GM19463 (cell line): Measurements from ENCODE around the gene LRRC3B.
"Not testable (repeated sequence)": the region's sequence is repeated elsewhere in the genome, so short reads cannot be mapped to it uniquely, and the experiment has no call there.

ENCODE experiments used
- ATAC-seq: cut with Tn5 transposase; IDR thresholded peaks from one replicate; pipeline ENCODE4 v1.9.1; 2021; ENCODE audit warnings: mild to moderate bottlenecking, moderate library complexity; ENCODE audit not compliant: unreplicated experiment

LRRC3B gene, protein sequence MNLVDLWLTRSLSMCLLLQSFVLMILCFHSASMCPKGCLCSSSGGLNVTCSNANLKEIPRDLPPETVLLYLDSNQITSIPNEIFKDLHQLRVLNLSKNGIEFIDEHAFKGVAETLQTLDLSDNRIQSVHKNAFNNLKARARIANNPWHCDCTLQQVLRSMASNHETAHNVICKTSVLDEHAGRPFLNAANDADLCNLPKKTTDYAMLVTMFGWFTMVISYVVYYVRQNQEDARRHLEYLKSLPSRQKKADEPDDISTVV

DNA sequence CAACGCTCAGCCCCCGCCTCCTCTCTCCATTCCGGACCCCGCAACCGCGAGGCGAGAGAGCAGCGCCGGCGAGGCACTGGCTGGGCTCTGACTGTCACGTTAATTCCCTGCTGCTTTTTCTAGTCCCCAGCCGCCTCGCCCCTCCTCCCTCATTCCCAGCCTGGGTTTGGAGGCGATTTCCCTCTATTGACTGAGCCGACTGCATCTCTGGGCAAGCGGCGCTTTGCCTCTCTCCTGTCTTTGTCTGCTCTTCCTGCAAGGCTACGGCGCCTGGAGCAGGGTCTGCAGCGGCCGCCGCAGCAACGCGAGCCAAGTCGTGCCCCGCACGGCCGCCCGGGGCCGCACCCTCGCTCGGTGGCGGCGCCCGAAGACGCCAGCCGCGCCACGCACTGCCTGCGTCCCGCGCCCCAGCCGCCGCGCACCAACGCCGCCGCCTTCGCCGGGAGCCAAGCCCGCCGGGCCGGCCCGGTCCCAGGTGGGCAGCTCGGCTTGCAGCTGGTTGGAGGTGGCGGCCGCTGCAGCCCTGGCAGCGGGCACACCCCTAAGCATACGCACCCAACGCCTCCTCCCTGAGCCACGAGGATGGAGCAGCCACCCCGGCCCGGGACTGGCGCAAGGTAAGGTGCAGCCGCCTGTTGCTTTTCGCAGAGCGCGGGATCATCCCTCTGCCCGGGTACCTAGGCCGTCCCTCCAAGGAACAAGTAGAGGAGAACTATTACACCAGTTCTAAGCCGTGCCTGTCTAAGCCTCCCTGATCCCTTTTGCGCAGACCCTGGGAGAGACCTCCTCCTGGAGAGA, at the start of gene LRRC3B:
LRRC3B (plus strand) TSS at position 152 of the 798 bp plus-strand sequence. CDS start 86,901 bp downstream, outside the sequence.
- no peak for ATAC-seq

DNA sequence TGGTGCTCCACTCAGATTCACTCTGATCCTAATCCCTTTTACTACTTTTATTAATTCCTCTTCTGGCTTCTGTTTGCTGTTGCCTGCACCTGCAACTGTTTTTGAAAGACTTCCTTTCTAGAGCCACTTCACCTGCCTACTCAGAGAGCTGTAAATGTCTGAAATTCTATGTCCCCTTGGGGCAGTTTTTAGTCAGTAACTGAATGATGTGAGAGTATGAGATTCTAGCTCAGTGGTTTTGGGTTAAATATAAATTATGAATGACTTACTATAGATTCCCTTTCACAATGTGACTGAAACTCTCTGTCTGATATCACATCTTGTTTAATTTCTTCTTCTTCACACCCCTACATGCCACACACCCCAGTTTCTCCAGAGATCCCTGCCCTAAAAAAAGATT, 47.8 kb upstream of the LRRC3B start:
- no peak for ATAC-seq

DNA sequence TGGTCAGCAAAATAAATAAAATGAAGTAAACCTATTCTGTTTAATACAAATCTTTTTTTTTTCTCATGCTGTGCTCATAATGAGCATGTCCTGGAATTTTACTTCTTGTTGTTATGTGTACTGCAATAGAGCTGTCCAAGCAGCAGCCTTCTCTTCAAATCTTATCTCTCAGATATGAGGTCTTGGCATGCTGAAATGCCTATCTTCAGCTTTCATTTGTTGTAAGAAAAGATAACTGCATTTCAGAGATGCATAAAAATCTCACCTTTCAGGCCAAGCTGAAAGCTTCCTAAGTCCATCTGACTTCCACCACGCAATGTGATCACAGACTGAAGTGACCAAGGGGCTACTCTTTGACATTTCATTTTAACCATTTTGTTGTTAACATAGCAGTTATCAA, 43.5 kb upstream of the LRRC3B start:
- ATAC-seq: no peak

DNA sequence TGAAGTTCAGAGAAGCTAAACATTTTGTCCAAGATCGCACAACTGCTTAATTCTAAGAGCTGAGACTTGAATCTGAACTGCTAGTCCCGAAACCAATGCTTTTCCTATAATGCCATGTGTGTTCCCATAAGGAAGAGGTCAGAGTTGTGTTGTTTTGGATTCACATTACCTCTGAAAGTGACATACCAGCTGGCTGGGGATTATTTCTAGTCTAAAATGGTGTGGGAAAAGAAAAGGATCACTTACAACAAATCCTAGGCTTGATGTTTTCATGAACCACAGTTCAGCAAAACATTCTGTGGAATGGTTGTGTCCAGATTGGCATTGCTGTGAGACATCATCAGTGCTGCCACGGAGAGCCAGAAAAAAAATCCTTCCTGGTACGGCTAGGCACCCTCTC, 35.0 kb upstream of the LRRC3B start:
- no peak for ATAC-seq

DNA sequence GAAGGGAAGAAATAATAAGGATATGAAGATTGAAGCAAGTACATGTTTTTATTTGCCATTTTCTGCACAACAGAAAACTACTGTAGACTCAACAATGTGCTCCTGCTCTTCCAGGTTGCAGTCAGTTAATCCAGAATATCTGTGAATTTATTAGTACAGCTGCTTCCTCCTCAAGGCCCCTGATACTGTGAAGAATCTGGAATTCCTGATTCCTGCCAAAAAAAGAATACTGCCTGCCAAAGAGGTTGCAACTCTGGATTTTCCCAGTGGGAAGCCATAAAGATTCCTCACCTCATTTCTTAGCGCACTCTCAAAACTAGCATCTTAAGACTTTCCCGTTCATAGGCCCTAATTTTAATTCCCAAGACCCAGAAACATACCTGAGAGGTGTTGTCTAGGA, 33.6 kb upstream of the LRRC3B start:
- ATAC-seq: no peak

DNA sequence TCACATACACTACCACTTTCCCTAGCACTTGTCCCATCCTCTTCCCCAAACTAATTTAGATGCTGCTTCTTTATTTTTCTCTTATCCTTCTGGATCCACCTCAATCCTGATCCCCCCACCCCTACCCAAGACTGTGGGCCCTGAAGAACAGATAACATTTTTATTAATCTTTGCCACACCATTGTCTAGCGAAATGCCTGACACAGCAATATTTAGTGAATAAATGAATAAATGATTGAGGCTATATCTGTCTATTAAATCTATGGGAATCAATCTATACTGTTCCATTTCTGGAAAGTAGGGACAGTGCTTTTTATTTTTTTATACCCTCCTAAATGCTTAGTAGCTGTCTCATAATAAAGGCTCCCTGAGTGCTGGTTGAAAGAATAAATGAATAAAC, 32.9 kb upstream of the LRRC3B start:
- ATAC-seq: no peak

DNA sequence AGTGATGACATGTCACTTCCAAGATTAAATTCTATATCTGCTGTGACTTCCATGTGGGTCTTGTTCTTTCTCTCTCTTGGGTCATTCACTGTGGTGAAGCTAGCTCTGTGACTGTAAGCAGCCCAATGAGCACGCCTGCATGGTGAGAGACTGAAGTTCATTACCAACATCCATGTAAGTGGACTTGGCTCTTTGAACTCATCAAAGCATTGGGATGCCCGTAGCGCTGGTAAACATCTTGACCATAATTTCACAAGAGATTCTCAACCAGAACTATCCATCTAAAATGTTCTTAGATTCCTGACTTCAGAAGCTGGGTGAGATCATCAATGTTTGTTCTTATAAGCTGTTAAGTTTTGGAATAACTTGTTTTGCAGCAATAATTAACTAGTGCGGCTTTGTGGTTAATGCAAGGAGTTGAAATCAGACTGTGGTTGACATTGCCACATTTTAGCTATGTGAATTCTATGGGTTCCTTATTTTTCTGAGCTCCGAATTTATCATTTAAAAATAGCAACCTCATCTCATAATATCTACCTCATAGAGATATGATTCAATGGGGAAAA, 31.6 kb upstream of the LRRC3B start:
- ATAC-seq: no peak

DNA sequence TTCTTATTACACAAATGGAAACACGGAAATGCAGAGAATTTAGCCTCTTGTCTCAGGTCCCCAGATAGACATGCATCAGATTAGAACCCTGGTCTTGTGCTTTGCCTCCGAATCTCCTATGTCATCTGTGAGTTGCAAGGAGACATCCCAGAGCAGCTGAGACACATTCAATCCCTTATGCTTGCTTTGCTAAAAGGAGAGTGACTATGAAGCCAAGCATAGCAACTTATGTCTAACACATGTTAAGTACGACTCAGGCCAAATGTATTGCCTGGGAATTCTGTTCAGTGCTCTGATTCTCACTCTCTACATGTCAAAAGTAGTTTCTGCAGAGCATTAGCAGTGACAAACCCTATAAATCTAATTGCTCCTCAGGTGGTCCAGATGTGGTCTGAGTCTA, 30.6 kb upstream of the LRRC3B start:
- ATAC-seq: no peak

DNA sequence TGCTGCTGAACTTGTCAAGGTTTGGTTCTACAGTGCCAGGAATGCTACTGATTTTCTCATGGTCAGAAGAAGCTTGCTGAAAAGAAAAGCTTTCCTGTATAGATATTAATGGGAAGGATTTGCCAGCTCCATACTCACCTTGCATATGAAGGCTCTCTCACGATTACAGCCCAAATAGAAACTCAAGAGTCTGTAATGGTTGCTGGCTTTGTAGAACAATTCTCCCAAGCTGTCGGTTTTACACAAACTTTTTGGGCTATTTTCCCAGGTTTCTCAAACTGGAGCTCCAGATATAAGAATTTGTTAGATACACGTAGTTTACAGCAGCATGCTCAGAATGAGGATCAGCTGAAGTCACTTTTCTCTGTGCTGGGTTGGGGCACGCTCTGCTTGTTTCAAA, 30.1 kb upstream of the LRRC3B start:
- no peak for ATAC-seq

DNA sequence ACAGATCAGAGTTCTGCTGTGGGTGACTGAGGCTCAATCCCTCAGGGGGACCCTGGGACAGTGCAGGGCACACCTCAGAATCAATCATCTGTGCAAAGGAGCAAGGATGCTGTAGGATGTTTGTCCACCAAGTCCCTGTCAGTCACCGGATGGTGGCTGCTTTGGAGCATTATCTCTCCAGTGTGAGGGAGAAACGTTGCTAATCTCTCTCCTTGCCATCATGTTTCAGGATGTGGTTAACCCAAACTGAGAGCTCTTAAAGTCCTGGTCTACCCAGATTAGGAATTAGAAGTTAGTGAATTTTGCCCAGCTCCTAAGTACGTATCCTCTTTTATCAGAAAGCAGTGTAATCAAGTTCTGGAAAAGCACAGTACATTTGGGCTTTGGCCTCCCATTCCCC, 26.2 kb upstream of the LRRC3B start:
- ATAC-seq: no peak

DNA sequence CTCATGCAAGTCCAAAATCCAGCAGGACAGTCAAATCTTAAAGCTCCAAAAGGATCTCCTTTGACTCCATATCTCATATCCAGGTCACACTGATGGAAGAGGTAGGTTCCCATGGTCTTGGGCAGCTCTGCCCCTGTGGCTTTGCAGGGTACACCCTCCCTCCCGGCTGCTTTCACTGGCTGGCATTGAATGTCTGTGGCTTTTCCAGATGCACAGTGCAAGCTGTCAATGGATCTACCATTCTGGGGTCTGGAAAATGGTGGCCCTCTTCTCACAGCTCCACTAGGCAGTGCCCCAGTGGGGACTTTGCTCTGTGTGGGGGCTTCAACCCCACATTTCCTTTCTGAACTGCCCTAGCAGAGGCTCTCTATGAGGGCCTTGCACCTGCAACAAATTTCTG, 19.3 kb upstream of the LRRC3B start:
- ATAC-seq: not testable (repeated sequence)

DNA sequence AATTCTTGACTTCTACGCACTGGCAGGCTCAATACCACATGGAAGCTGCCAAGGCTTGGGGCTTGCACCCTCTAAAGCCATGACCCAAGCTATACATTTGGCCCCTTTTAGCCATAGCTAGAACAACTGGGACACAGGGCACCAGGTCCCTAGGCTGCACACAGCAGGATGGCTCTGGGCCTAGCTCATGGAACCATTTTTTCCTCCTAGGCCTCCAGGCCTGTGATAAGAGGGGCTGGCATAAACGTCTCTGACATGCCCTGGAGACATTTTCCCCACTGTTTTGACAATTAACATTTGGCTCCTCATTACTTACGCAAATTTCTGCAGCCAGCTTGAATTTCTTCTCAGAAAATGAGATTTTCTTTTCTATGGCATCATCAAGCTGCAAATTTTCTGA, 18.8 kb upstream of the LRRC3B start:
- not testable (repeated sequence) for ATAC-seq

DNA sequence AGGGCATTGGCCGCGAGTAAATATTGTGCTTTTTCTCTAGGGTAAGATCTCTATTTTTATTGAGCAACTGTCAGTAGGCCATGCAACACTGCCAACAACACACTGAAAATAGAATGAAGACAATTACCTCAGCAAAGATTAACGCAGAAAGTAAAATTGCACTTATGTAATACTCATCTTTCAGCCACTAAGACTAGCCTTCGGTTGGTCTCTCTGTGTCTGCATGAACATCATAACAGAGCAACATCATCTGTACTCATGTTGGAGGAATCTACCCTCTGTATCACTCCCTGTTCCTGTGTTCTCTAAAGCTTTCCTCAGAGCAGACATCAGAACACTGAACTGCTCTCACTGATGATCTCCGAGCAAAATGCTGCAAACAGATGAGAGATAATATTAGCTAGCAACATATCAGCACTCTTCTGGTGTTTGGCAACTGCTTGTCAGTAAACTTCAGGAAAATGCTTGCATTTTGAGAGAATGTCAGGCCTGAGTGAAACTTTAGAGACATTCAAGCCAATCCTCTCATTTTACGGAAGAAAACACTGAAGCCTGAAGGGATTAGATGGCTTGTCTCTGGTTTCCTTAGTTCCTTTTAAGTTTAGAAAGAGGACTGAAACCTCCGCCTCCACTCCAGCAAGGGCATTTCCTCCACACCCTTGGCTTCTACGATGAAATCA, 8.4 kb upstream of the LRRC3B start:
- no peak for ATAC-seq

DNA sequence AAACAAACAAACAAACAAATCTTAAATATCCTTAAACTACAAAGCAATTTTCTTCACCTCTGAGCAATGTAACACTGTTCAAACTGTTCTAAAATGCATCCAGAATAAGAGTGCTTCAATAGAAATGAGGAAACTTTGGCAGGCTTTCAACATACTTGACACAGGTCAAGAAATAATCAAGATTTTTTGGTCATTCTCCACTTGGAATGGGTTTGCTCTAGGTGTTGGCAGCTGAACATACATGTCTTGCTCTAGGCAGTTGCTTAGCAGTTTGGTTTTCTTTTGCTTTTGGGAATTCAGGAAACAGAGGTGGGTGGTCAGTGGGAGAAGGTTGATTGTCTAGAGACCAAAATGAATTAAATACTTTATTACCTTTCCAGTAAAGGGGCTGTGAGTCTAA, 1.4 kb upstream of the LRRC3B start:
- no peak for ATAC-seq

DNA sequence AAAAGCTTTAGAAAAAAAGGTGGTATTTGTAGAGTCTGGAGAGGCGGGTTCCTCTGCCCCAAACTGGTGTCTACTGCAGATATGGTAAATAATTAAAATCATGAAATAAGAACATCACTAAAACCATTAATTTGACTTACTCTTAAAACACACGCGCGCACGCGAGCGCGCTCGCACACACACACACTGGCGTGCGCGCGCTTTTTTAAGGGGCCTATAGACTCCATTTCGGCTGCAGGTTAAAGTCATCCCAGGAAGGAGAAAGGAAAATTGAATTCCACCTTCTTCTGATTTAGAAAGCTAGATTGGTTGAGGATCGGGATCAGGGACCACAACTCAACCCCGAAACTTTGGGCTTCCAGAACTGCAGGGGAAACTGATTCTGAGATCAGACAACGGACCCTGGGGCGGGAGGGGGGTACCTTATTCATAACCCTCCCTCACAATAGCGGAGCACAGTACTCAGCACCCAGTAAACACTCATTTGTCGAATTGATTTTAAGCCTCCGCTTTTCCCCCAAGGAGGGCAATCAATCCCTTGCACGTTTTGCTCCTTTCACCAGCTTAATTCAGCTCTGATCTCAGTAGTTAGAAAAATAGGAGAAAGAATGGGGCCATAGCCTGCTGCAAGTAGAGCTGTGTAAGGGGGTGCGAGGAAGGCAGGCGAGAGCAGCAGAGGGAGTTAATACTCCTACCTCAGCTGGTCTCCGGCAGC, 509 bp upstream of the LRRC3B start:
- ATAC-seq: no peak

DNA sequence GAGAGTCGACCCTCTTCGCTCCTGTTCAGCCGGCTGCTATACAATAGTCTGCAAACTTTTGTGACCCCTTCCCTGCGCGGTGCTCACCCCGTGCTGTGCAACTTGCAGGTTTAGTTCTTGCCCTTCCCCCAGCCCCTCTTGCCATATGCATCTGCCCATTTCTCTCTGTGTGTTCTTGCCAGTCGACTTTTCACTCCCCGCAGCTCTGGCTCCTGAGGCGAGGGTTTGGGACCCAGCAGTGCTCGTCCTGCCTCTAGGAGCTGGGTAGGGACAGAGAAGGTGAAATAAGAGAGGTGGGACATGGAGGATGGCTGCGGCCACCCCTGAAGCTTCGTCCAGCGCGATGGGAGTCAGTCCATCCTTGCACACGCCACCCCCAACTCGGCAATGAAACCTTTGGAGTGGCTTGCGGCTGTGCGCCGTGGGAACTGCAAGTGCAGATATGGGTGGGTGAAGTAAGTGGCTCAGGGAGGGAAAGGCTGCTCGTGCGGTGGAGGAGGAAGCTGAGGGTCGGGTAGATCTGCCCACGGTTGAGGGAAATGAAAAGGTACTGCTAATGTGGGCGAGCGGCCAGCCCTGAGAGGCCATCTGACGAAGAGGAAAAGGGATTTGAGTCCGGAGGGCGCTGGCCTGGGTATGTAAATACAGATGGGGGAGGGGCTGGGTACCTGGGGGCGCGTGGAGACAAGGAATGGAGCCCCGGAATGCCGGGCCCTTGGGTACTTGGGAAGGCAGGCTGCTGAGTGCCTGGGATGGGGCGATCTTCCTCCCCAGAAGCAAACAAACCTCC, 1.0 kb downstream of the LRRC3B start:
- no peak for ATAC-seq

DNA sequence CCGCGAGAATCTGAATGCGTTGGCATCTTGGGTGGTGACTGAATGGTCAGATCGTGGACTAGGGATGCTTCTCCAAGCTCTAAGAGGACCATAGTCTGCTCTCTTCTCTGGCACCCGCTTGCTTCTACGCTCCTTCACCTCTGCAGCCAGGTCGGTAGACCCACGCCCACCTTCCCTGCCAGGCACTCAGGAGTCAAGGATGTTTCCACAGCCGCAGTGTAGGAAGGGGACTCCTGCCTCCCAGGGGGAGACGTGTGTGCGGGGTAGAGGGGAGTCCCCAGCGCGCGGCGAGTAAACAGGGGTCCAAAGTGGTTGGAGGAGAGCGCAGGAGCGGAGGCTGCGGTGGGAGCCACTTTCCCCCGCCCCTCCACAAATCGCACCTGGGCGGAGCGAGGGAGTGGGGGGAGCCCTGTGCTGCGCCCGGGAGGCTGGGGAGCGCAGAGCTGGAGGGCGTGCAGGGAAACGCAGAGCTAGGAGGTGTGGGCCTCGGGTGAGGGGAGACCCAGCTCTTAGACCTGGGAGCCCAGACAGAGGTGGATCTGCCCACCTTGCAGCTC, 1.7 kb downstream of the LRRC3B start:
- ATAC-seq: no peak

DNA sequence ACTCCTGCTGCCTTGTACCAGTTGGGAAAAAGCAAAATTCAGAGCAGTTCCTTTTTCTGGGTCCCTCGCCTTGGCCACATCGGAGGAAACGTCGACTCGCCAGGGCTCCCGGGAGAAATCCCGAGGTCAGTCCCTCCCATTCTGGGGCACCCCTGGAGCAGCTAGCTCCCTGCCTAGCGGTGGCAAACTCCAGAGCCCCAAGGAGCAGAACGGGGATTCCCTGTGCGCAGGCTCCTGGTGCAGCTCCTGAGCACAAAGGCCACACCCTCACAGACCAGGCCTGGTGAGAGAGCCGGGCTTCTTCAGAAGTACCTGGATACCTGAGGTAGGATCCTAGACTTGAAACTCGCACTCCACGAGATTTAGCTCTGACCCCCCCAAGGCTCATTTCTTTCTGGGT, 2.6 kb downstream of the LRRC3B start:
- no peak for ATAC-seq

DNA sequence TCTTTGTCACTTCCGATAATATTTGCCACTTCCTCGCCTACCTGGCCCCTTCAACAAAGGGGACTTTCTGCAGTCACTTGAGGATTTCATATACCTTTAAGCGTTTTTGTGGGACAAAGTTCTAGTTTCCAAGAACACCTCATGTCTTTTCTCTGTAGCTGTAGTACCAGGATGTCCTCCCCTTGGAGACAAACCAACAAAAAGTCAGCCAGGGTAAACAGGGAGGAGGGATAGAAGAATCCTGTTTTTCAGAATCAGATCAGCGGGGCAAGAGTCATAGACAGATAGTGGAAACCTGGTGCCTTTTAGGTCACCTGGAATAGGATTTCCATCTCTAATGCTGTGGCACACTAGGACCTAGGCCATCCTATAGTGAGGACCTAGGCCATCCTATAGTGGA, 4.5 kb downstream of the LRRC3B start:
- ATAC-seq: no peak

DNA sequence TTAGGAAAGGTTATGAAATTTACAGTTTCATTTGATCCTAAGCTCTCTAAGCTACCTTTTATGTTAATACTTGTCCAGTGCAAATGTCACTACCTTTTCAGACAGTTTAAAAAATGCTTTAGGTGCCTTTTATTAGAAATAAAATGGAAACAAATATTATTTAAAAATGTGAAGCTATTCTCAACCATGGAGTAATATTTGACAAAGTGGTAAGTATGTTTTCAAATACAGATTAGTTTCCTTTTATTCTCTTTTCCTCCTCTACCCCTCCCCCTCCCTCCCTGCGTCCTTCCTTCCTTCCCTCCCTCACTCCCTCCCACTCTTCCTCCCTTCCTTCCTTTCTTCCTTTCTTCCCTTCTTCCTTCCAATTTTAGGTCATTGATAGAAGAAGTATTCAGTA, 6.3 kb downstream of the LRRC3B start:
- ATAC-seq: no peak
